ENCODE data around the gene OR8G1. TPM values are rescaled to one million over a fixed set of nuclear protein-coding genes. Genes with fewer than 3 reads are reported as not detected.

The OR8G1 gene
- total and polyA plus RNA-seq, 9 of the 15 experiments (the other 6 are each of a cell fraction or from before 2014, with no cell fraction given), result 0.03 to 1.4 (median 0.51) TPM; not detected in 1

- 0 out of 2 replicates have a peak, but pooled peaks have one; percentile 22 for TF ChIP-seq ATF6 (CRISPR knock-in tag; IDR thresholded peaks at IDR 0.05)
- TF ChIP-seq PPARD (CRISPR knock-in tag; IDR thresholded peaks at IDR 0.05), result no peak
- TF ChIP-seq PRPF4 (IDR thresholded peaks at IDR 0.05; ENCODE audit: insufficient read depth, low read depth, low read length, poor library complexity, severe bottlenecking), result no peak
- no peak for TF ChIP-seq KAT7 (CRISPR knock-in tag; IDR thresholded peaks at IDR 0.05; ENCODE audit: borderline replicate concordance)
- no peak for TF ChIP-seq ARID3A (IDR thresholded peaks at IDR 0.05; ENCODE audit: borderline replicate concordance, low read depth, low read length)
- TF ChIP-seq ZC3H8 (IDR thresholded peaks at IDR 0.05), result 0 out of 2 replicates have a peak, but pooled peaks have one; percentile 46
- TF ChIP-seq SOX6 (IDR thresholded peaks at IDR 0.05), result no peak
- peak in 1 of 2 experiments; percentile 26; a peak in 1 of 4 replicates for TF ChIP-seq MNT (conservative IDR thresholded peaks at IDR 0.05)
- TF ChIP-seq TCFL5 (CRISPR knock-in tag; conservative IDR thresholded peaks at IDR 0.05), result no peak
- no peak for TF ChIP-seq CHD7 (IDR thresholded peaks at IDR 0.05; ENCODE audit: low read depth, low read length)
Observed at GRCh38 chr11:124195189-124195734, 45.6 kb upstream of the OR8G1 start (continued).

All from K562 (cell line).